ENCODE results near the gene DCN.

The DCN gene

DNA sequence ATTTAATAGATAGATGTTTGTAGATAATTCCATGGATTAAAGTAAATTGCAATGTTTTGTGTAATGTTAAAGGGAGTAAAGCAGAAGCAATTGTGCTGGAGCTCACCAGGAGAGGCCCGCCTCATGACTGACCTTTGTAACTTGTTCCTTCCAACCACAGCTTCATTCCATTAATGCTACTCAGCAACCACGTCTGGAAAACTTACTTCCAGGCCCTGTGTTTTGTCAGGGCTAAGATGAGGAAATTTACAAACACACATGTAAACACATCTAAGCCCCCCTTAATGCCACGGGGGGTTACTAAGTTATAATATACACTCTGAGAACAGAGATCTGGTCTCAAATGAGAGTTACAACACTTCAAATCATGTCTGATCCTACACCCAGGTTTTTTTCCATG, 83.7 kb downstream of the DCN start:
- no peak for DNase-seq

DNA sequence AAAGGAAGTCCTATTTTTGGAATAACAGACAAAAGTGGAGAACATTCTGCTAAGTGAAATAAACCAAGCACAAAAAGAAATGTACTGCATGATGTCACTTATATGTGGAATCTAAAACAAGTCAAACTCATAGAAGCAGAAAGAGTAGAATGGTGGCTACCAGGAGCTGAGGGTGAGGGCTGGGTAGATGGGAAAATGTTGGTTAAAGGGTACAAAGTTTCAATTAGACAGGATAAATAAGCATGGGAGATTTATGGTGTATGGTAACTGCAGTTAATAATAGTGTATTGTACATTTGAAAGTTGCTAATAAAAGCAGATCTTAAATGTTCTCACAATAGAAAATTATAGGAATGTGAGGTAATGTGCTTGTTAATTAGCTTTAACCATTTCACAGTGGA, 84.2 kb downstream of the DCN start:
- no peak for DNase-seq

DNA sequence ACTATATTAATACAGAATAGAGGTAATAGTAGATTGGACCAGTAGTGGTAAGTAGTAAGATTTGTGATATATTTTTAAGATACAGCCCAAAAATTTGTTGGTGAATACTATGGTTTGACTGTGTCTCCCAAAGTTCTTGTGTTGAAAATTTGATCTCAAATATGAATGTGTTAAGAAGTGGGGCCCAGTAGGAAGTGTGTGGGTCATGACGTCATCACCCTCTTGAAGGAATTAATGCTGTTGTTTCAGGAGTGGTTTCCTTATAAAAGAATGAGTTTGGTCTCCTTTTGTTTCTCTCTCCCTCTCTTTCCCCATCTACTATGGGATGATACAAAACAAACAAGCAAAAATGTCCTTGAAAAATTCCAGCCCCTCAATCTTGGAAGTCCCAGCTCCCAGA, 87.7 kb downstream of the DCN start:
- DNase-seq, result no peak

DNA sequence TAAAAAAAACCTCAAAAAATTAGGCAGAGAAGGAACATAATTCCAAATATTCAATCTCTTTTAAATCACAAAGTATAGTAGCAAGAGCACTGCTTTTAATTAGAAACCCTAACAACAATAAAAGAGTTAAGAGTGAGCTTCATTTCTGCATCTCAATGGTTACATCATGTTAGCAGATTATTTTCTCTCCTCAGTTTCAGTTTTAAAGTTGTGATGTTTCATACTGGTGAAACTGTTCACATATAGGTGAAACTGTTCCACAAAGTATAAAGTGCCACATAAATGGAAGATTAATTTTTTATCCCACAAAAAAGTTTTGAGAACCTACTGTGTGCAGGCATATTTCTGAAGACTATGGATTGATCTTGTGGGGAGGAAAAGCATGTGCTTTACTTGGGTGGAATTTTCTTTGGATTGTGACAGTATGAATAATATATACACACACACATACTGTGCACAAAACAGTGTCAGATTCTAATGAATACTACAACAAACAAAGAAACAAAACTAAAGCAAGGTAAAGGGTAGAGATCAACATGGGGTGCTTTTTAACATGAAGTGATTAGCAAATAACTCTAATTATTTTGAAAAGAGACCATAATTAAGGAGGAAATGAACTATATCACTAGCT, 88.5 kb downstream of the DCN start:
- DNase-seq, result no peak

DNA sequence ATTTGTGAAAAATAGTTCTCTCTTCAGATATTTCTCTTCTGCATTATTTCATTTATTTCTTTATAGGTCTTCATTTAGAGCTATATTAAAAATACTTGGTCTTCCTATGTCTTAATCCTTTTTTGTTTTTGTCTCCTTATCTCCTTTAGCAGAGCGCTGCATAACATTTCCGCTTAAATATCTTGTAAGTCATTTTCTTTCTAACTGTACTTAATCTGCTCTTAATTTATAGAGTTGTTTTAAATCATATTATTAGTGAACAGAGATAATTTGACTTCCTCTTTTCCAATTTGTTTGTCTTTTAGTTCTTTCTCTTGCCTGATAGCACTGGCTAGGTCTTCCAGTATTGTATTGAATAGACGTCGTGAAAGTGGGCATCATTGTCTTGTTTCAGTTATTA, 89.3 kb downstream of the DCN start:
- no peak for DNase-seq

DNA sequence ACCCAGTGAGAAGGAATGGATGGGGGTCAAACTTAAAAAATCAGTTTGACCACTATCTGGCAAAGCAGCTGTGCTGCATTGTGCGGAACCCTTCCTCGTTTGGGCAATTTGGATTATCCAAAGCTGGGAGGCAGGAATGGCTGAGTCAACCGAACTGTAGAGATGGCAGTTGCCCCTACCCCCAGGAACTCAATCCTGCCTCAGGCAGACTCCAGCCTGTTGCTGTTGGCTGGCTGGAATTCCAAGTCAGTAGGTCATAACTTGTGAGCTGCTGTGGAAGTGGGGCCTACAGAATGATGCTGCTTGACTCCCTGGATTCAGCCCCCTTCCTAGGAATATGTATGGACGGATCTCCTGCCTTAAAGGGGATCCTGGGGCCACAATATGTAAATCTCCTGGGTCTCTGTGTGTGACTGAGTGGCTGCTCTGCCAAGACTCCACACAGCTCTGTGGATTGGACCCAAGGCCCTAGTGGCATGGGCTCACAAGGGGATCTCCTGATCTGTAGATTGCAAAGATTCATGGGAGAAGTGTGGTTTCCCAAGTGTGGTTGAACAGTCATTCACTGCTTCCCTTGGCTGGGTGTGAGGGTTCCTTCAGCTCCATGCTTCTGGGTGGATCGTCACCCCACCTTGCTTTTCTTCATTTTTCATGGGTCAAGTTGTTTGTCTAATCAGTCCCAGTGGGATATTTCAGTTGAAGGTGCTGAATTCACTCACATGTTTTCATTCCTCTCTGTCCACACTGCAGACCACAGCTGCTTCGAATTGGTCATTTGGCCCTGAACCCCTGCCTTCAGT, 90.5 kb downstream of the DCN start:
- DNase-seq, result no peak
